ENCODE results near the gene TTC7B. TPM values are rescaled to one million over a fixed set of nuclear protein-coding genes. Genes with fewer than 3 reads are reported as not detected.

TTC7B gene
- total and polyA plus RNA-seq, 2 experiments from 2014 or later, result 7.9 to 28.6 TPM

DNA sequence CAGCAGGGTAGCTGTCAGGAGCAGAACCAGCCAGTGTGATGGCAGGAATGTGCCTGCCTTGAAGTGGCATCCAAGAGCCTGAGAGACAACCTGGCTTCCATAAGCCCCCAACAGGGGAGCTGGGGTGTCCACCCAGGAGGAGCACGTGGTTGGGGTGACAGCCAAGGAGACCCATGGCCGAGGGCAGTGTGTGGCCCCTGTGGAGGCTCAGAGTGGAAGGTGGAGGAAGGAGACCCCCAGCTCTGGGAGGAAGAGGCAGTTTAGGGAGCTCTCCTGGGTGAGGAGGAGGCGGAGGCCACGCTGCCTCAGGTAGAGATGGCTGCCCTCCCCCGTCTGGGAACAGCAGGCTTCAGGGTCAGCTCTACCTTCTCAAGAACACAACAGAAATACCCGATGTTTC is 272.4 kb downstream of the TTC7B start:
- H3K9me3 Mint-ChIP-seq, result no peaks in the 10 kb centered on the region
- ATAC-seq, result no peak

DNA sequence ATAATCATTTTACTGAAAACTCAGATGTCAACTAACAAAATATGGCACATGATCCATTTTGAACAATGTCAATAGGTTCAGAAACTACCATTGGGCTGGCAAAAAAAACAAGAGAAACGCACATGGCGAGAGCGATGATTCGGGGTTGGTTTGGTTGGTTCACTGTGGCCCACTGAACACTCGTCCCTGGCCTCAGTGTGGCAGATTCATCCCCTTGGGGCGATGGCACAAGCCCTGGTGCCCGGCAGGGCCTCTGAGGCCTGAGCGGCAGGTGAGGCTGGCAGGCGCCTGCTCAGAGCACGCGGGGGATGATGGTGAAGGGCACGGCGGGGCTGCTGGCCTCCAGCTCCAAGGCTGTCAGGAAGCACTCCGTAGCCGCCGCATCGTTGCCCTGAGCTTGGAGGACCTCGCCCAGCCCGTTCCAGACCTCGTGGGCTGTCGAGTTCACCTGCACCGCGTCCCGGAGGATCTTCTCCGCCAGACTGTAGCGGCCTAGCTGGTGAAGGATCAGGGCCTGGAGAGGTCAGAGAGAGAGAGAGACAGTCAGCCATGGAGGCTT is 275.1 kb downstream of the TTC7B start:
- no peaks in the 10 kb centered on the region for H3K27me3 ChIP-seq (ENCODE audit: insufficient read depth)
- DNase-seq (ENCODE audit: low spot score), result no peak
- no peak for ATAC-seq
- Mint-ChIP-seq H3K4me3 (no peak overlapping the region), H3K27me3 (ENCODE audit: insufficient read depth, low read depth, poor library complexity) (peaks cover 6% of the 10 kb centered on the region), H3K36me3 (ENCODE audit: low read depth) (no peaks in the 10 kb centered on the region), H3K27ac (no peak overlapping the region), H3K4me1 (peaks cover 12% of the 10 kb centered on the region), H3K9me3 (no peaks in the 10 kb centered on the region)
- H3K4me1 ChIP-seq (ENCODE audit: insufficient read depth), result no peaks in the 10 kb centered on the region
- no peak overlapping the region for H3K4me3 ChIP-seq
- no peaks in the 10 kb centered on the region for H3F3A ChIP-seq (replicated peaks; ENCODE audit: low read depth)
- no peaks in the 10 kb centered on the region for H4K20me1 ChIP-seq (replicated peaks; ENCODE audit: insufficient read depth)
- no peak overlapping the region for H3K4me2 ChIP-seq
- H2AFZ ChIP-seq, result no peak overlapping the region
- H3K27ac ChIP-seq (ENCODE audit: low read depth), result no peak overlapping the region
- H3K9me2 ChIP-seq (ENCODE audit: insufficient read depth), result no peaks in the 10 kb centered on the region
- no peaks in the 10 kb centered on the region for H3K79me2 ChIP-seq (replicated peaks; ENCODE audit: insufficient read depth)
- no peaks in the 10 kb centered on the region for H3K36me3 ChIP-seq (ENCODE audit: insufficient read depth)
- TF ChIP-seq, protein P1, sequence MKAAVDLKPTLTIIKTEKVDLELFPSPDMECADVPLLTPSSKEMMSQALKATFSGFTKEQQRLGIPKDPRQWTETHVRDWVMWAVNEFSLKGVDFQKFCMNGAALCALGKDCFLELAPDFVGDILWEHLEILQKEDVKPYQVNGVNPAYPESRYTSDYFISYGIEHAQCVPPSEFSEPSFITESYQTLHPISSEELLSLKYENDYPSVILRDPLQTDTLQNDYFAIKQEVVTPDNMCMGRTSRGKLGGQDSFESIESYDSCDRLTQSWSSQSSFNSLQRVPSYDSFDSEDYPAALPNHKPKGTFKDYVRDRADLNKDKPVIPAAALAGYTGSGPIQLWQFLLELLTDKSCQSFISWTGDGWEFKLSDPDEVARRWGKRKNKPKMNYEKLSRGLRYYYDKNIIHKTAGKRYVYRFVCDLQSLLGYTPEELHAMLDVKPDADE (IDR thresholded peaks at IDR 0.05), result no peak
- TF ChIP-seq ZNF331 (CRISPR knock-in tag; IDR thresholded peaks at IDR 0.05; ENCODE audit: low read depth) (no peak), NANOG (IDR thresholded peaks at IDR 0.05; ENCODE audit: borderline replicate concordance) (no peak), EZH2 (IDR thresholded peaks at IDR 0.05; ENCODE audit: low read depth, unreplicated experiment) (no peak), POLR2AphosphoS5 (IDR thresholded peaks at IDR 0.05; ENCODE audit: low read depth) (no peak)
- TF ChIP-seq, protein P2, sequence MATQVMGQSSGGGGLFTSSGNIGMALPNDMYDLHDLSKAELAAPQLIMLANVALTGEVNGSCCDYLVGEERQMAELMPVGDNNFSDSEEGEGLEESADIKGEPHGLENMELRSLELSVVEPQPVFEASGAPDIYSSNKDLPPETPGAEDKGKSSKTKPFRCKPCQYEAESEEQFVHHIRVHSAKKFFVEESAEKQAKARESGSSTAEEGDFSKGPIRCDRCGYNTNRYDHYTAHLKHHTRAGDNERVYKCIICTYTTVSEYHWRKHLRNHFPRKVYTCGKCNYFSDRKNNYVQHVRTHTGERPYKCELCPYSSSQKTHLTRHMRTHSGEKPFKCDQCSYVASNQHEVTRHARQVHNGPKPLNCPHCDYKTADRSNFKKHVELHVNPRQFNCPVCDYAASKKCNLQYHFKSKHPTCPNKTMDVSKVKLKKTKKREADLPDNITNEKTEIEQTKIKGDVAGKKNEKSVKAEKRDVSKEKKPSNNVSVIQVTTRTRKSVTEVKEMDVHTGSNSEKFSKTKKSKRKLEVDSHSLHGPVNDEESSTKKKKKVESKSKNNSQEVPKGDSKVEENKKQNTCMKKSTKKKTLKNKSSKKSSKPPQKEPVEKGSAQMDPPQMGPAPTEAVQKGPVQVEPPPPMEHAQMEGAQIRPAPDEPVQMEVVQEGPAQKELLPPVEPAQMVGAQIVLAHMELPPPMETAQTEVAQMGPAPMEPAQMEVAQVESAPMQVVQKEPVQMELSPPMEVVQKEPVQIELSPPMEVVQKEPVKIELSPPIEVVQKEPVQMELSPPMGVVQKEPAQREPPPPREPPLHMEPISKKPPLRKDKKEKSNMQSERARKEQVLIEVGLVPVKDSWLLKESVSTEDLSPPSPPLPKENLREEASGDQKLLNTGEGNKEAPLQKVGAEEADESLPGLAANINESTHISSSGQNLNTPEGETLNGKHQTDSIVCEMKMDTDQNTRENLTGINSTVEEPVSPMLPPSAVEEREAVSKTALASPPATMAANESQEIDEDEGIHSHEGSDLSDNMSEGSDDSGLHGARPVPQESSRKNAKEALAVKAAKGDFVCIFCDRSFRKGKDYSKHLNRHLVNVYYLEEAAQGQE (IDR thresholded peaks at IDR 0.05; ENCODE audit: unreplicated experiment), result no peak

More for the DNA sequence above, 272.4 kb downstream of the TTC7B start:
- TF ChIP-seq, protein P3, sequence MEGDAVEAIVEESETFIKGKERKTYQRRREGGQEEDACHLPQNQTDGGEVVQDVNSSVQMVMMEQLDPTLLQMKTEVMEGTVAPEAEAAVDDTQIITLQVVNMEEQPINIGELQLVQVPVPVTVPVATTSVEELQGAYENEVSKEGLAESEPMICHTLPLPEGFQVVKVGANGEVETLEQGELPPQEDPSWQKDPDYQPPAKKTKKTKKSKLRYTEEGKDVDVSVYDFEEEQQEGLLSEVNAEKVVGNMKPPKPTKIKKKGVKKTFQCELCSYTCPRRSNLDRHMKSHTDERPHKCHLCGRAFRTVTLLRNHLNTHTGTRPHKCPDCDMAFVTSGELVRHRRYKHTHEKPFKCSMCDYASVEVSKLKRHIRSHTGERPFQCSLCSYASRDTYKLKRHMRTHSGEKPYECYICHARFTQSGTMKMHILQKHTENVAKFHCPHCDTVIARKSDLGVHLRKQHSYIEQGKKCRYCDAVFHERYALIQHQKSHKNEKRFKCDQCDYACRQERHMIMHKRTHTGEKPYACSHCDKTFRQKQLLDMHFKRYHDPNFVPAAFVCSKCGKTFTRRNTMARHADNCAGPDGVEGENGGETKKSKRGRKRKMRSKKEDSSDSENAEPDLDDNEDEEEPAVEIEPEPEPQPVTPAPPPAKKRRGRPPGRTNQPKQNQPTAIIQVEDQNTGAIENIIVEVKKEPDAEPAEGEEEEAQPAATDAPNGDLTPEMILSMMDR (conservative IDR thresholded peaks at IDR 0.05; ENCODE audit: low read depth in 2 of 2), result no peak
- TF ChIP-seq, protein P2 (IDR thresholded peaks at IDR 0.05; ENCODE audit: unreplicated experiment), result no peak
- TF ChIP-seq ZNF114 (CRISPR knock-in tag; IDR thresholded peaks at IDR 0.05) (no peak), NANOG (IDR thresholded peaks at IDR 0.05; ENCODE audit: borderline replicate concordance) (no peak), EZH2 (IDR thresholded peaks at IDR 0.05; ENCODE audit: low read depth, unreplicated experiment) (no peak), CREB1 (CRISPR knock-in tag; IDR thresholded peaks at IDR 0.05; ENCODE audit: low read depth) (no peak)
- Mint-ChIP-seq H3K36me3 (ENCODE audit: low read depth) (no peaks in the 10 kb centered on the region), H3K4me1 (peaks cover 9% of the 10 kb centered on the region), H3K4me3 (no peak overlapping the region), H3K27me3 (ENCODE audit: insufficient read depth, low read depth, poor library complexity) (peaks cover 7% of the 10 kb centered on the region), H3K27ac (no peak overlapping the region)
- Histone ChIP-seq H2AFZ (no peak overlapping the region), H3K9me2 (ENCODE audit: insufficient read depth) (no peaks in the 10 kb centered on the region), H3K4me1 (ENCODE audit: insufficient read depth) (peaks cover 6% of the 10 kb centered on the region; the same call in 1 of the 2 replicates), H3F3A (replicated peaks; ENCODE audit: low read depth) (no peaks in the 10 kb centered on the region), H3K27ac (ENCODE audit: low read depth) (no peak overlapping the region), H3K79me2 (replicated peaks; ENCODE audit: insufficient read depth) (no peaks in the 10 kb centered on the region), H4K20me1 (replicated peaks; ENCODE audit: insufficient read depth) (no peaks in the 10 kb centered on the region), H3K4me3 (no peak overlapping the region), H3K4me2 (no peak overlapping the region), H3K27me3 (ENCODE audit: insufficient read depth) (no peaks in the 10 kb centered on the region), H3K36me3 (ENCODE audit: insufficient read depth) (no peaks in the 10 kb centered on the region)
- DNase-seq (ENCODE audit: low spot score), result no peak

Measured in GM23338 (cell line).